Esophagus squamous epithelium (tissue), 5 donors: ENCODE measurements around the gene DARS2. TPM values are rescaled to one million over a fixed set of nuclear protein-coding genes. Genes with fewer than 3 reads are reported as not detected.
"Not testable (repeated sequence)": the region's sequence is repeated elsewhere in the genome, so short reads cannot be mapped to it uniquely, and the experiment has no call there.

Source experiments
- DNase-seq: peaks from one replicate; lab custom pipeline; 2025; lab: John Stamatoyannopoulos, UW
- H3K27ac ChIP-seq, 4 donors: fragments of 200-600 bp; sonication (generic); one replicate each; pipeline ENCODE4 v1.5.1; 2016 to 2019; ENCODE audit warnings: mild to moderate bottlenecking in 1 of 4
- H3K27me3 ChIP-seq, 4 donors: fragments of 200-600 bp; sonication (generic); 1 replicate in 3 of 4; 2 replicates in 1 of 4; pipeline versions ENCODE4 v1.5.1 to v1.6.0; 2017 to 2021; ENCODE audit warnings: antibody characterized with exemption in 1 of 4
- H3K36me3 ChIP-seq, 3 donors: fragments of 200-600 bp; sonication (generic); one replicate each; pipeline ENCODE4 v1.5.1; 2016 to 2019
- H3K4me1 ChIP-seq, 3 donors: fragments of 200-600 bp; sonication (generic); one replicate each; pipeline ENCODE4 v1.5.1; 2017 to 2019
- H3K4me3 ChIP-seq, 4 donors: fragments of 200-600 bp; sonication (generic); 1 replicate in 3 of 4; 2 replicates in 1 of 4; pipeline ENCODE4 v1.5.1; 2016 to 2019; ENCODE audit warnings: mild to moderate bottlenecking in 2 of 4, moderate library complexity in 1 of 4
- H3K9me3 ChIP-seq, 3 donors: fragments of 200-600 bp; sonication (generic); one replicate each; pipeline ENCODE4 v1.5.1; 2016 to 2019
- CTCF ChIP-seq, 6 experiments: fragments of 450-650 bp in 4 of 6; fragments of 200-600 bp in 2 of 6; sonication (generic) in 2 of 6; IDR thresholded peaks; one replicate each; pipeline ENCODE4 v1.5.1; 2016 to 2019; ENCODE audit warnings: antibody characterized with exemption in 6 of 6, mild to moderate bottlenecking in 4 of 6, moderate library complexity in 4 of 6
- POLR2A ChIP-seq, 4 donors: fragments of 450-650 bp; IDR thresholded peaks; one replicate each; pipeline ENCODE4 v1.6.1; 2017; ENCODE audit warnings: antibody characterized with exemption in 4 of 4, mild to moderate bottlenecking in 4 of 4, moderate library complexity in 3 of 4
- WGBS, 2 donors: methylation state at CpG; one replicate each; pipeline ENCODE4 v1.1.5; 2018; 5-methylcytosine and 5-hydroxymethylcytosine counted together
- intact Hi-C: fragments of 100-400 bp; cut with DNase I; formaldehyde crosslinking; loops from one replicate; pipeline ENCODE4 v1.15.0; 2022
- total RNA-seq, 4 donors: library from RNA; depleted of rRNA; stranded (reverse); fragments of >200 nt; gene quantifications; one replicate each; pipeline ENCODE4 v1.1.0, GENCODE V29; 2016
- donor health status: DM: yes; HTN: yes; CAD: no.

The DARS2 gene
- total RNA-seq, 4 donors from 2014 or later = 6.6 to 14.7 (median 9.9) TPM

- WGBS, 2 donors = 71 to 86% methylated on average over 1 of the region's 1 CpG
- TF ChIP-seq POLR2A (IDR thresholded peaks at IDR 0.05) (no peak), CTCF (IDR thresholded peaks at IDR 0.05) (no peak)
- intact Hi-C loops = no loop called here
- H3K9me3 ChIP-seq = no peaks in the 10 kb centered on the region
- no peak overlapping the region for H3K27ac ChIP-seq
- no peak for DNase-seq
- H3K4me3 ChIP-seq = no peak overlapping the region
- H3K4me1 ChIP-seq = peaks cover 0 to 13% (median 3%) of the 10 kb centered on the region in 3 donors
- no peaks in the 10 kb centered on the region for H3K27me3 ChIP-seq
- H3K36me3 ChIP-seq = peaks cover 8 to 98% (median 17%) of the 10 kb centered on the region in 3 donors
Observed at GRCh38 chr1:173860065-173860464, 35.6 kb downstream of the DARS2 start.

- TF ChIP-seq CTCF (IDR thresholded peaks at IDR 0.05) (no peak), POLR2A (IDR thresholded peaks at IDR 0.05) (no peak)
- DNase-seq = no peak
- intact Hi-C loops = no loop called here
- no peak overlapping the region for H3K27ac ChIP-seq
- no peak overlapping the region for H3K4me3 ChIP-seq
- 76 to 84% methylated on average over 7 of the region's 7 CpGs for WGBS, 2 donors
- peaks cover 0 to 30% (median 20%) of the 10 kb centered on the region in 3 donors for H3K4me1 ChIP-seq
- H3K9me3 ChIP-seq = no peaks in the 10 kb centered on the region
- peaks cover 8 to 98% (median 17%) of the 10 kb centered on the region in 3 donors for H3K36me3 ChIP-seq
- no peaks in the 10 kb centered on the region for H3K27me3 ChIP-seq
Observed at GRCh38 chr1:173861731-173862145, 37.3 kb downstream of the DARS2 start.

GRCh38 chr1:173862146-173862768 is 37.8 kb downstream of the DARS2 start:
- peaks cover 8 to 96% (median 17%) of the 10 kb centered on the region in 3 donors for H3K36me3 ChIP-seq
- intact Hi-C loops, H3K27ac ChIP-seq, H3K9me3 ChIP-seq, H3K4me3 ChIP-seq, H3K27me3 ChIP-seq, DNase-seq: not testable (repeated sequence)
- WGBS, 2 donors = 55 to 61% methylated on average over 7 to 9 of the region's 13 CpGs
- H3K4me1 ChIP-seq = peaks cover 0 to 35% (median 24%) of the 10 kb centered on the region in 3 donors

GRCh38 chr1:173862769-173863223 is 38.3 kb downstream of the DARS2 start:
- no peak overlapping the region for H3K27ac ChIP-seq
- no peak for DNase-seq
- peaks cover 0 to 36% (median 24%) of the 10 kb centered on the region in 3 donors for H3K4me1 ChIP-seq
- WGBS, 2 donors = 62 to 68% methylated on average over 7 to 8 of the region's 8 CpGs
- TF ChIP-seq POLR2A (IDR thresholded peaks at IDR 0.05) (no peak), CTCF (IDR thresholded peaks at IDR 0.05) (no peak)
- H3K36me3 ChIP-seq = peaks cover 8 to 91% (median 17%) of the 10 kb centered on the region in 3 donors
- no peaks in the 10 kb centered on the region for H3K9me3 ChIP-seq
- H3K27me3 ChIP-seq = no peaks in the 10 kb centered on the region
- intact Hi-C loops = no loop called here
- no peak overlapping the region for H3K4me3 ChIP-seq

- intact Hi-C loops = no loop called here
- Histone ChIP-seq H3K4me1 (peaks cover 0 to 36% (median 24%) of the 10 kb centered on the region in 3 donors), H3K4me3 (no peak overlapping the region), H3K36me3 (peaks cover 8 to 84% (median 17%) of the 10 kb centered on the region in 3 donors), H3K27ac (no peak overlapping the region), H3K27me3 (no peaks in the 10 kb centered on the region), H3K9me3 (no peaks in the 10 kb centered on the region)
- TF ChIP-seq CTCF (IDR thresholded peaks at IDR 0.05) (no peak), POLR2A (IDR thresholded peaks at IDR 0.05) (no peak)
- no peak for DNase-seq
Observed at GRCh38 chr1:173863224-173864161, 39.0 kb downstream of the DARS2 start.
